Activated naive CD4-positive, alpha-beta T cell (primary cell): ENCODE data around the gene DYNC2LI1.

Experiments used
- DNase-seq, 4 experiments: peaks; one replicate each; lab custom pipeline; 2025; lab: John Stamatoyannopoulos, UW

The DYNC2LI1 gene

DNA sequence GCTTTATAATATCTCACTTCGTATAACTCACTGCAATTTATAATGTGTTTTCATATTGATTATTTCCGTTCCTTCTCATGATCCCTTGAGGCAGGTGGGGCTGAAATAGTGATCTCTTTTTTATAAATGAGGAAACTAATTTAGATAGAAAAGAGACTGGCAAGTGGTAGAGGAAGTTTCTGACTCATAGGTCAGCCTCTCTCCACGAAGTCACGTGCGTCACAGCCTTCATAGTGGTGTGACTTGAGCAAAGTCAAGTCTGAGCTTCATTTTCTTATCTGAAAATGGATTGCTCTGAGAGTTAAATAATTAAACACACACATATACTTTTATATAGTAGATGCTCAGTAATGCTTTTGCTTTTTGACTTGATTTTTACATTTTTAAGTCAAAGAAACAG lies 44.9 kb downstream of the DYNC2LI1 start:
- no peak for DNase-seq

DNA sequence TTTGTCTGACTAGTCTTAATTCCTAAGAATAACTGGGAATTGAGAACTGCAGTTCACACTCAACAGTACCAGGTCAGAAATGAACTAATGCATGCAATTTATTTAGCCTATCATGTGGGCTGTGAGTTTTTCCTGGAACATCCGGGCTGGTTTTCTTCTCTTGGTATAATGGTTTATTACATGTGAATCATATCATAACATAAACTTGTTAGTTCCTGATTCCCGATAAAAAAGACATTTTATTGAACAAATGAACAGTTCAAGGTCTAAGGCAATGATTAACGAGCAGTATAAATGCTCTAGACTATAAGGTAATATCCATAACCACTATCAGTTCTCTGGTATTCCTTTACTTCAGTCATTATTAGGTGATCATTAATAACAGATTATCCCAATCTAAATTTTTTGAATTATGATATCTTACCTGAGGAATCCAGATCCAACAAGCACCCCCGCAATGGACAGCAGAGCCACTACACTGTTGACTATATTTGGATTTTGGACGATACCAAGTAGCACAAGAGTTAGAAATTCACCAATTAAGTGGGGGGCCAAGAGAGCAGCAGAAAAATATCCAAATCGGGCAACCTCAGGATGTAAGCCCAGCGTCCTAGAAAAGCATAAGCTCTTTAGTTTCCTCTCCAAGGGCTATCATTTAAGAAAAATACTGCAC lies 45.8 kb downstream of the DYNC2LI1 start:
- no peak for DNase-seq

DNA sequence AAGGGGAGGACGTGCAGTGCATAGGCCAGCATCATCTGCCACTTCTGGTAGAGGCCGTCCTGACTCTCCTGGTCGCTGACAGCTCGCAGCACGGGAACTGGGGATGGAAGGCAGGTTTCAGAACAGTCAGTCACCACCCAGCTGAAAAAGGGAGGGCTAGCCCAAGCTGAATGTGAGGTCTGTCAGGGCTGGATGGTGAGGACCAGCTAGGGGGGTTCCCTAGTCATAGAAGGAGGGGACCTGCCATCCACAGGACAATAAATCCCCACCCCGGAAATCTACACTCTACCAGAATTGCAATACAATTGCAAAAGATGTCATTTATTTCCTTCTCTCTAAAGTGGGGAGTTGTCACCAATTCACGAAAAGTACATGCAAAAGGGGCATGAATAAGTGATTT lies 49.0 kb downstream of the DYNC2LI1 start:
- no peak for DNase-seq

DNA sequence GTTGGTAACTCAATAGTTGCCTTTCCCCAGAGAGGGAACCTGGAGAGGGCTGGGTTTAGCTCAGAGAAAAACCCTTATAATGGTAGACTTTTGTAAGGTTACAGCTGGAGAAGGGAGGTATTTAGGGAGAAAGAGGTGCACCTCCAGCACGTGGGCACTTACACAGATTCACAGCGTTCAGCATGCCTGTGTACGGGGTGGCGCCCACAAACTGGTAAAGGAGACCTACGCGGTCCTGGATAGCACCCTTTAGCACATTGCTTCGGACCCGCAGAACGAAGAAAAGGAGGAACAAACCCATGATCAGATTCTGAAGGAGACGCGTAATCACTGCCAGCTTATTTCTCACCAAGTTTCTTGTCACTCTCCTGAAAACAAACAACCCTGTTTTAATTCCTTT lies 49.9 kb downstream of the DYNC2LI1 start:
- no peak for DNase-seq

DNA sequence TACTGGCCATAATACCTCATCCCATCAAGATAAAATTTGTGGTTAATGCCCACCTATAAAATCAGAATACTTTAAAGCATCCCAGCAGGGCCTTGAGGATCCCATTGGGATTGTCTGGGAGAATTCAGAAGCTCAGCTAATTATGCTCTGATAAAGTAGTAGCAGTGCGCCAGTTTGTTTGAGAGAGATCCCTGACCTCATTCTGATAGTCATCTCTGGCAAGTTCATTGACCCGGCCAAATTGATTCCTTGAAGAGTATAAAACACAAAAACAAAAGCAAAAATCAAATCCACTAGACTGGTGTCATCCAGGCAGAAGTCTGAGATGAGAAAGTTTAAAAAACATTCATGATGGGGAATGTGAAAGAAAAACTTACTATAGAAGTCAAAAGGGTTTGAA lies 50.7 kb downstream of the DYNC2LI1 start:
- DNase-seq, result no peak

DNA sequence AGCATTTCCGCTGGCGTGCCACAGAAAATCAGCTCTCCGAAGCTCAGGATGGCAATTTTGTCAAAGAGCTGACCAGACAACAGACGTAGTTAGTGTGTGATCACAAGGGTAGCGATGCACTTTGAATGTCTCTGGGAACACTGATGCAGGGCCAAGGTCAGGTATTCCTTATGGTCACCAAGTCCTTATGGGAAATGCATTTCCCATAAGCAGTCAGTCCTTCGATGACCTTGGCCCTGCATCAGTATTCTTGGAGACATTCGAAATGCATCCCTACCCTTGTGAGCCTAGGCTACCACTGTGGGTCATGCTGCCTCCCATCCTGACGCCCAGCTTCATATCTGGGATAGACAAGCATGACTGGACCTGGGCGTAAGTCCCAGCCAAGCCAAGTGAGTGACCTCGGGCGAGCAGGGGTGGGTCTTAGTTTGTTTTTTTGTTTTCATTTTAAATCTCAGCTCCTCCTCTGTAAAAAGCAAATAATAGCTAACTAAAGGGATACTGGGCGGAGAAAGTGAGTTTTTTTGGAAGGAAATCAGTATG lies 51.2 kb downstream of the DYNC2LI1 start:
- no peak for DNase-seq

DNA sequence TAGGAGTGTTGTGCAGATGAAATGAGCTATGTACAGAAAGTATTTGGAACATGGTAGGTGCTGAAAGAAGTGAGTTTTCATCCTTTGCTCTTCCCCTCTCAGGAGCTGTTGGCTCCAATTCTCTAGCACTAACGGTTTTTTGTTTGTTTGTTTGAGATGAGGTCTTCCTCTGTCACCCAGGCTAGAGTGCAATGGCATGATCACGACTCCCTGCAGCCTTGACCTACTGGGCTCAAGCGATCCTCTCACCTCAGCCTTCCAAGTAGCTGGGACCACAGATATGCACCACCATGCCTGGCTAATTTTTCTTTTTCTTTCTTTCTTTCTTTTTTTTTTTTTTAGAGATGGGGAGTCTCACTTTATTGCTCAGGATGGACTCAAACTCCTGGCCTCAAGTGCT lies 52.0 kb downstream of the DYNC2LI1 start:
- no peak for DNase-seq

DNA sequence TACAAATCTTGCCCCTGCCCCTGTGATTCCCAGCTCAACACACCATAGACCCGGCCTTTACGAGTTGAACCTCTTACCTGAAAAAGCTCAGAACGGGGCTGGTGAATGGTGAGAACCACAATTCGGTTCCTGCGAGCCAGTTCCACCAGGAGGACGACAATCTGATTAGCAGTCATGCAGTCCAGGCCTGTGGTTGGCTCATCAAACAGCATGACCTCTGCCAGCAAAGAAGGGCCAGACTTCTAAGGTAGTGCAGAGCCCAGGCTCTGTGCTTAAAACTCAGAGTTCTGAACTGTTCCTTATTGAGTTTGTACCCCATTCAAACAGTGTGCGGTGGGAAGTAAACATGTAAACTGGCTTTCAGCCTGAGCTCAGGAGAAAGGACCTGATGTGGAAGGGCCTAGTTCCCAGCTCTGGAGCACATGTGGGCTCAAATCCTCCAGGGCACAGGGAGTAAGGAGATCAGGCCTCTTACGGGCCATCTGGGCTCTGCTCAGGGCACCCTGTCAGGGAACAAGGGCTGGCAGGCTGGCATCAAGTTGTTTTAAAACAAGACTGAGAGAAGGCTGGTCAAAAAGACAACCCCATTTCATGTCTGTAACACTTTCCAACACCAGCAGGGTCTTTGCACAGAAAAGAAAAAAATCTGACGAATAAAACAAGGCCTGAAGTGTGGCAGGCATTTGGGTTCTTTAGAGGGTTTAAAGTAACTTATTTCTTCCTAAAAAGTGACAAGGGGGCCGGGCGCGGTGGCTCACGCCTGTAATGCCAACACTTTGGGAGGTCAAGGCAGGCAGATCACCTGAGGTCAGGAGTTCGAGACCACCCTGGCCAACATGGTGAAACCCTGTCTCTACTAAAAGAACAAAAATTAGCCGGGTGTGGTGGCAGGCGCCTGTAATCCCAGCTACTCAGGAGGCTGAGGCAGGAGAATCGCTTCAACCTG lies 52.7 kb downstream of the DYNC2LI1 start:
- DNase-seq, result no peak

DNA sequence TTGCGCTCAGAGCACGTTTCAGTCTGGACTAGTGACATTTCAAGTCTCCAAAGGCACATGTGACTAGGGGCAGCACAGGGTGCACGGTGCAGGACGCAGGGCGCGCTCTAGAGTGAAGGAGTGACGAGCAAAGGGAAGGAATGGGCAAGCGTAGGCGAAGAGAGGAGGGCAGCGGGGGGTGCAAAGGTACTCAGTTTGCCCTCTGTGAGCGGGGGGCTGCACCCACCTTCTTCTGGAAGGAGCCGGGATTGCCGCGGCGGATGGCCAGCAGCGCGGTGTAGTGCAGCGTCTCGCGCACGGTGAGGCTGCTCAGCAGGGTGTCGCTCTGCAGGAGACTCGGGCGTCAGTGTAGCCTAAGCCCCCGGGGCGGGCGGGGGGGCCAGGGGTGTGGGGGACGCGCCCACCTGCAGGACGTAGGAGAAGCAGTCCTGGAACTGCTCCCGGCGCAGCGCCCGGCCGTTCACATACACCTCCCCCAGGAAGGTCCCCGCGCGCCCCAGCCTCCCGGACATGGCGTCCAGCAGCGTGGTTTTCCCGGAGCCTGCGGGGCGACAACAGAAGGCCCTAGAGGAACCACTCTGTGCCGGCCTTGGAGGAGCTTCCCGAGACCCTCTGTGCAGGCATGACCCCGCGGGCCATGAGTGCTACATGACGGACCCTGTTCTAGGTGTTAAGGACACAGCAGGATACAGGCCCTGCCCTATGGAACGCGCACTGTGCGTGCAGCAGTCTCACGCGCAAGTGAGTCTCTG lies 57.9 kb downstream of the DYNC2LI1 start:
- no peak for DNase-seq

DNA sequence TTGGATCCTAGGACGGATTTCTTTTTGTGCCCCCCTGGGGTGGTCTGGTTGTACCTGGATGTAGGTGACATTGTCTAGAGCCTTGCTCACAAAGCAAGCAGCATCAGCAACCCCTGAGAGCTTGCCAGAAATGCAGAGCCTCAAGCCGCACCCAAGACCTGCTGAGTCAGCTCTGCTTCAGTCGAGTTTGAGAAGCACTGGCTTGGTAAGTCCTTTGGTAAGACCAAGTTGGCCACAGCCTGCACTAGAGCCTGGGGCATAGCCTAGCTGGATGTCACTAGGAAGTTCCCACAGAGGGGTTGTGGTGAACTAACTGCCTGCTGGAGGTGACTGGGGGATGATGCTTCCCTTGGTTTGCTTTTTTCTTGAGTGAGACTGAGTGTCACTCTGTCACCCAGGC lies 58.6 kb downstream of the DYNC2LI1 start:
- DNase-seq, result no peak

DNA sequence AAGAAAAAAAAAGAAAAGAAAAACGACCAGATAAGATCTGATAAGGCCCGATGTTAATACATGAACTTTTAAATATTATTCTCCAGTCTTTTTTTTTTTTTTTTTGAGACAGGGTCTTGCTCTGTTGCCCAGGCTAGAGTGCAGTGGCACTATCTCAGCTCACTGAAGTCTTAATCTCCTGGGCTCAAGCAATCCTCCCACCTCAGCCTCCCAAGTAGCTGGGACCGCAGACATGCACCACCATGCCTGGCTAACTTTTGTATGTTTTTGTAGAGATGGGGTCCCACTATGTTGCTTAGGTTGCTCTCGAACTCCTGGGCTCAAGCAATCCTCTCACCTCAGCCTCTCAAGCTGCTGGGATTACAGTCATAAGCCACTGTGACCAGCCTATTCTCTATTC lies 63.2 kb downstream of the DYNC2LI1 start:
- DNase-seq, result no peak

DNA sequence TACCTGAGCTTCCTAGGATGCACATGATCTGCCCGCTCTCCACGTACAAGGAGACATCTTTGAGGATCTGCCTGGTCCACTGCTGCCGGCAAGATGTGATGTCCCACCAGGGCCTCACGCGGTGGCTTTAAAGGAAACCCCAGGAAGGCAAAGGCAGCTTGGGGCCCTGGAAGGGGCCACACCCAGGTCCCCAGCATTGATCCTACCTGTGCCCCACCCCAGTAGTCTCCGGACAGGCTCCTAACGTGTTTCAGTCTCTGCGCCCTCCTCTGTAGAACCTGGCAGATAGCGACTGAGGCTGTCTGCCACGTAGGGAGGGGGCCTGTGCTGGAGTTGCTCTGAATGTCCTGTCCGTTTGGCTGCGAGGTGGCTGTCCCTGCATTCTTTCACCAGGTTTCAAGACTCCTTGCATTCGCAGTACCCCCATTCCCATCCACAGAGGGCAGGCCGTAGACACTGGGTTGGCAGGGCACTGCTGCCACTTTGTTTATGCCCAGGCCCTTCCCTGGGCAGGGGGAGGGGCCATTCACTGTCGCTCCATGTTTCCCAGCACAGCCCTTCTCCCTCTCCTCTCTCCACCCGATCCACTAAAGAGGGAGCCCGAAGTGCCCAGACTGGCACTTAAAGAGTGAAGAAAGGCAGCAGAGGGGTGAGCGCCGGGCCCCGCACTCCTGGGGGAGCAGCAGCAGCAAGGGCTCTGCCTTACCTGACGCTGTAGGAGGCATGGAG lies 64.2 kb downstream of the DYNC2LI1 start:
- no peak for DNase-seq

DNA sequence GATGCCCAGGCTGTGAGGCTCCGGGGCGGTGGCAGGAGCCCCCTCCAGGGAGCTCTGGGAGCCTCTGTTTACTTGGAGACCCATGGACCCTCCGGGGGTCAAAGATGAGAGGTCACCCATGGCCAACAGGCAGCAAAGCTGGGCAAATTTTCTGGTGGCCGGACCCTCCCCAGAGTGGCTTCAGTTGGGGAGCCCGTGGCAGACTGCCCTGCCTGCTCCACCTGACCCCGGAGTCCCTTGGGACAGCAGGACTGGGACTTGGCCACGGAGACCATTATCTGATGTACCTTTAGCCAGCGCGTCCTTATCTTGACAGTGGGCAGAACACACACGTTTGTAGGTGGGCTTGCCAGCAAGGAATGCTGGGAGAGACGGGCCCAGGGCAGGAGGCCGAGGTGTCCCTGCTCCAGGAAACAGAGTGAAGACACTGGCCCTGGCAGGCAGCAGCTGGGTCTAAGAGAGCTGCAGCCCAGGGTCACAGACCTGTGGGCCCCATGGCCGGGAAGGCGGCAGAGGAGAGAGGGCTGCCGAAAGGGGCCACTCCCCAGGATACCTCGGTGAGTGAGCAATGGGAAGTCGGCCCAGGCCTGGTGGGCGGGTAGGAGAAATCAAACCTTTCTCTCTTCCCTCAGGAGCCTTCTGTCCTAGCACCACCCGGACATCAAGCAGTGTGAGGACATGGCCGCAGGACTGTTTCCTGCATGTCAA lies 64.9 kb downstream of the DYNC2LI1 start, which contains the start of the genes ABCG5 and ABCG8:
TSS of gene ABCG5 (minus strand) at position 280 of the 708 bp plus-strand sequence. CDS start at position 120, 160 bp downstream.
TSS of gene ABCG8 (plus strand) at position 412 of the 708 bp plus-strand sequence. CDS start at position 495, 83 bp downstream.
- DNase-seq, result no peak

DNA sequence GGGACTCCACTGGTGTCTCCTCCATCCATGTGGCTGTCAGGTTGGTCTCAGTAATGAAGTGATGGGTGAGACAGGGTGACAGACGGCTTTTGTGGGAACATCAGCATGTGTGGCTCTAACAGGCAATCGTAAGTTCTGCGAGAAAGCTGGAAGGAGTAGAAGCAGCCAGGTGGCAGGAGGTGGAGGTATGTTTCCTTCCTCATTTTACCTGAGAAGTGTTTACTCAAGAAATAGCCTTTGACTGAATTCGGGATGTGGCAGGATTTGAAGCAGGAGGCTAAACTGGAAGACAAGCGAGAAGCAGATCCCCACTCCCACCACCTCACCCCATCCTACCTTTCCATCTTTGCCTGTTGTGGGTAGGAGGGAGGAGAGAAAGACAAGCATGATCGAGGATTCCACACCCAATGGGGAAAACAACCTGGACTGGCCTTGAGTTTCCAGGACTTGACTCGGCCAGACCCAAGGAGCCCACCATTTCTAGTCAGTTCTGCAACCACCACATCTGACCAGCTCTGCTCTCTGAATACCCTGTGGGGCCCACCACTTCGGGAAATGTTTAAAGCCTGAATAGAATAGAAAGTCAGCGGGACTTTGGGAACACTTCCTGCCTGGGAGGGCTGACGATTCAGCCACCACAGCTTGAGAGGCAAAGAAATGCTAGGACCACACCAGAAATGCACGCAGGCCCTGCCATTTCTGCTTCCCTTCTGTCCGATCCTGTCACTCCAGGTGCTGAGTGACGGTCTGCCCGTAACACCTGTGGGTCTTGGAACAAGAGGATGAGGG lies 66.1 kb downstream of the DYNC2LI1 start:
- DNase-seq, result no peak

DNA sequence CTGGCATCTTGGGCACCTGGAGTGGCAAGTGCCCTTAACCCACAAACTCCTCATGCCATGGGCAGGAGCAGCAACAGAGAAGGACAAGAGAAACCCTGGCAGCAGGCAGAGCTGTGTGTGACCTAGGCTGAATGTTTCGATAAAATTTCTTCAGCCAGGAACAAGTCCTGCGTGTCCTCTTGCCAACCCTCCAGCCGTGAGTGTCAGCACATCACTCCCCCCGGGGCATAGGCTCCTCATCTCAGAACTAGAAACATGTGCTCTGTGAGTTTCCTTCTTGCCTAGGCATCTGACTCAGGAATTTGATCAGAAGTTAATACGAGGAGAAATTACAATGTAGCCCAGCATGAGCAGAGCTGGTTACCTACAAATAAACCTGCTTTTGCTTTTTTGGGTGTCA lies 67.1 kb downstream of the DYNC2LI1 start:
- no peak for DNase-seq

DNA sequence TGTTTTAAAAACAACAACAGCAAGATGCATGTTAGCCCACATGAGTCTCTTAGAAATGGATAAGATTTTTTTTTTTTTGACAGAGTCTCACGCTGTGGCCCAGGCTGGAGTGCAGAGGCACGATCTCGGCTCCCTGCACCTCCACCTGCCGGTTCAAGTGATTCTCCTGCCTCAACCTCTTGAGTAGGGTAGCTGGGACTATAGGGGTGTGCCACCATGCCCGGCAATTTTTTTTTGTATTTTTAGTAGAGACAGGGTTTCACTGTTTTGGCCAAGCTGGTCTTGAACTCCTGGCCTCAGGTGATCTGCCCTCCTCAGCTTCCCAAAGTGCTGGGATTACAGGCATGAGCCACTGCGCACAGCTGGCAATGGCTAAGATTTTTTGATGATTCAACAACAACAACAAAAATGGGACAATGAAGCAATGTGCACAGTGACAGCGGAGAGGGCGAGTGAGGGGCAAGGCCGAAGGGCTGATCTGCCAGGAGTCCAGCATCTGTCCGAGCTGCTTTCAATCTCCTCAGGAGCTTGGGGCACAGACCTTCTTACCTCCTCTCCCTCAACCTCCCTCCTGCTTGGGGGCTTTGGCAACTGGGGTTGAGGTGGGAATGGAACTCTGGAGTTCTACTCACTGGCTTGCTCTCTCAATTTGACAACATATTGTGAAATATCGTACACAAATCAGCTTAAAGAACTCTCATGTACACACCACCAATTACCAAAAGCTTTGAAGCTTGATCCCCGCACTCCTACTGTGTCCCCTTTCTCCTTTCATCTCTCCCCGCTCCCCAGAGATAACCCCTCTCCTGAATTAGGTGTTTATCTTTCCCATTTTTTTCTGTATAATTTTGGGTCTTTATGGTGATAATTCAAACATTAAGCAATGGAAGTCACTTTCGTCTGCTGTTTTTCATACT lies 68.4 kb downstream of the DYNC2LI1 start:
- no peak for DNase-seq

DNA sequence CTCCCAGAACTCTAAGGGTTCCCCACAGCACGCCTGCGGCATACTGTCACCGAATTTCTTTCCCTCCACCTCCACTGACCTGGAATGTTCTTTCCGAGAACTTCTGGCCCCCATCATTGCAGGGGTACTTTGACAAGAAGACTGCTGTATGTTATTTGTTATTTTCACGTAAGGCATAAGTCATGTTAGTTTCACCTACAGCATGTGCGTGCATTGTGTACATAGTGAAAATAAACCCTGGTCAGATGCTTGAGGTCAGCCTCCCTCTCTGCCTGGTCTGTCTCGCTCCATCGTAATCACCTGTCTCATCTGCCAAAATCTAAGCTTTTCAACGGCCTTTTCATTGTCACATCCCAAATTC lies 69.0 kb downstream of the DYNC2LI1 start:
- no peak for DNase-seq

DNA sequence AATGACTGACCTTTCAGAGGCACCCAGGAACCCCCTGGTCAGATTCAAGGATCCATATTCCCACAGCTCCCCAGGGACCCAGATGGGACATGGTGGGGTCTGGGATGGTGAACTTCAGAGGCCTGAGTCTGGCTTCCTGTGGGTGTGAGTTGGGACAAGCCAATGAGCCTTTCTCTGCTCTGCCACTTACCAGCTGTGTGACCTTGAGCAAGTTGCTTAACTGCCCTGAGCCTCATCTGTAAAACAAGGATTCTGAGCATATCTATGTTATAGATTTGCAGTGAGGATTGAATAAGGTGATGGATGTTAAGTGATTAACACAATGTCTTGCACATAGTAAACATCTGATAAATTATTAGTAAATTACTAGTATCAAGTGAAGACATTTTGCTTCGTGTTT lies 71.3 kb downstream of the DYNC2LI1 start:
- no peak for DNase-seq
